Naive thymus-derived CD4-positive, alpha-beta T cell (primary cell): ENCODE measurements around the gene NKD1. TPM values are rescaled to one million over a fixed set of nuclear protein-coding genes. Genes with fewer than 3 reads are reported as not detected.
A peak's percentile ranks its signal among the peaks of the same experiment; 100 is the strongest.
"Not testable (repeated sequence)": the region's sequence is repeated elsewhere in the genome, so short reads cannot be mapped to it uniquely, and the experiment has no call there.

Source experiments
- ATAC-seq: fragments of 150-1000 bp; cut with Tn5 transposase; 2 replicates; pipeline ENCODE4 v1.10.0; 2021; ENCODE audit warnings: mild to moderate bottlenecking, moderate library complexity
- CTCF ChIA-PET: fragments of 350-600 bp; sonication (Branson Sonifier 250); formaldehyde crosslinking; loops from one replicate; lab custom pipeline; 2021; ENCODE audit warnings: antibody characterized with exemption; lab: Charles Lee
- POLR2A ChIA-PET: fragments of 350-600 bp; sonication (Branson Sonifier 250); formaldehyde crosslinking; loops from one replicate; lab custom pipeline; 2021; ENCODE audit warnings: antibody characterized with exemption, inconsistent platforms; lab: Charles Lee
- DNase-seq, 9 donors: peaks; one replicate each; pipeline versions ENCODE4 v3.0.0 to v3.0.0-alpha.2; 2020 to 2022; ENCODE audit warnings: mixed read lengths in 1 of 9
- H3K27ac ChIP-seq: one replicate; pipeline ENCODE4 v1.7.0; 2013; ENCODE audit warnings: mild to moderate bottlenecking, low read depth, low read length, moderate library complexity
- H3K27me3 ChIP-seq, 2 donors: one replicate each; pipeline ENCODE4 v1.7.0; 2013; ENCODE audit warnings: low read length in 2 of 2, mild to moderate bottlenecking in 2 of 2, moderate library complexity in 2 of 2; ENCODE audit not compliant: control insufficient read depth in 2 of 2, insufficient read depth in 2 of 2
- H3K36me3 ChIP-seq, 3 experiments: 1 replicate in 2 of 3; 2 replicates in 1 of 3; pipeline ENCODE4 v1.7.0; 2013; ENCODE audit warnings: low read length in 3 of 3, mild to moderate bottlenecking in 3 of 3, moderate library complexity in 1 of 3; ENCODE audit not compliant: insufficient read depth in 3 of 3, control insufficient read depth in 2 of 3
- H3K4me1 ChIP-seq, 2 donors: one replicate each; pipeline ENCODE4 v1.7.0; 2013; ENCODE audit warnings: low read length in 2 of 2, mild to moderate bottlenecking in 2 of 2, moderate library complexity in 1 of 2; ENCODE audit not compliant: control insufficient read depth in 2 of 2, insufficient read depth in 2 of 2
- H3K4me3 ChIP-seq: 2 replicates; pipeline ENCODE4 v1.7.0; 2013; ENCODE audit warnings: mild to moderate bottlenecking, low read length
- H3K9me3 ChIP-seq, 3 experiments: 1 replicate in 2 of 3; 2 replicates in 1 of 3; pipeline ENCODE4 v1.7.0; 2013; ENCODE audit warnings: low read length in 3 of 3; ENCODE audit not compliant: control insufficient read depth in 2 of 3
- H3K27ac Mint-ChIP-seq, 9 donors: one replicate each; pipeline ENCODE4 v1.8.0; 2020 to 2022; ENCODE audit warnings: mixed read lengths in 9 of 9, mild to moderate bottlenecking in 8 of 9, moderate library complexity in 5 of 9, inconsistent platforms in 2 of 9
- H3K27me3 Mint-ChIP-seq, 5 donors: one replicate each; pipeline ENCODE4 v1.8.0; 2021 to 2022; ENCODE audit warnings: mixed read lengths in 5 of 5, mild to moderate bottlenecking in 1 of 5
- H3K36me3 Mint-ChIP-seq, 5 donors: one replicate each; pipeline ENCODE4 v1.8.0; 2020 to 2022; ENCODE audit warnings: mixed read lengths in 5 of 5, mild to moderate bottlenecking in 3 of 5, inconsistent platforms in 1 of 5
- H3K4me1 Mint-ChIP-seq, 7 donors: one replicate each; pipeline ENCODE4 v1.8.0; 2020 to 2022; ENCODE audit warnings: mixed read lengths in 7 of 7, mild to moderate bottlenecking in 3 of 7, inconsistent platforms in 1 of 7
- H3K4me3 Mint-ChIP-seq, 10 donors: one replicate each; pipeline ENCODE4 v1.8.0; 2020 to 2022; ENCODE audit warnings: mild to moderate bottlenecking in 10 of 10, mixed read lengths in 10 of 10, moderate library complexity in 6 of 10, inconsistent platforms in 2 of 10
- H3K9me3 Mint-ChIP-seq, 11 donors: one replicate each; pipeline ENCODE4 v1.8.0; 2020 to 2022; ENCODE audit warnings: mixed read lengths in 11 of 11, mild to moderate bottlenecking in 4 of 11, inconsistent platforms in 1 of 11, moderate library complexity in 1 of 11
- intact Hi-C, 2 donors: fragments of 100-400 bp; cut with micrococcal nuclease; formaldehyde crosslinking; loops; one replicate each; pipeline ENCODE4 v1.15.1; 2023
- polyA plus RNA-seq, 2 donors: library from polyadenylated mRNA; unstranded; fragments of 300-500 nt; fragmentation: Illumina TruSeq; gene quantifications; one replicate each; pipeline ENCODE4 v1.2.3, GENCODE V29; 2021
- total RNA-seq, 6 experiments: library from RNA in 5 of 6; stranded (reverse) in 5 of 6; gene quantifications; 1 replicate in 5 of 6; 2 replicates in 1 of 6; pipeline ENCODE4 v1.2.3 and lab custom pipeline; 2021 to 2026

The NKD1 gene
- total and polyA plus RNA-seq, 7 experiments from 2014 or later: 0.36 to 7.9 (median 5.0) TPM

GRCh38 chr16:50534556-50534955, 13.6 kb upstream of the NKD1 start:
- H3K4me3 Mint-ChIP-seq: no peak overlapping the region
- H3K9me3 Mint-ChIP-seq: peaks cover 0 to 11% (median 6%) of the 10 kb centered on the region in 11 donors
- ATAC-seq: no peak
- ChIA-PET CTCF (no interaction called here), POLR2A (no interaction called here)
- Histone ChIP-seq H3K27me3 (no peaks in the 10 kb centered on the region), H3K9me3 (peaks cover 0 to 2% (median 0%) of the 10 kb centered on the region in 3 experiments), H3K4me1 (no peaks in the 10 kb centered on the region), H3K27ac (no peak overlapping the region), H3K36me3 (no peaks in the 10 kb centered on the region), H3K4me3 (no peak overlapping the region)
- no peak overlapping the region for H3K27ac Mint-ChIP-seq
- peak in 1 of 9 donors; percentile 4 for DNase-seq
- H3K27me3 Mint-ChIP-seq: peaks cover 0 to 8% (median 0%) of the 10 kb centered on the region in 5 donors
- H3K4me1 Mint-ChIP-seq: peaks cover 0 to 3% (median 0%) of the 10 kb centered on the region in 7 donors
- intact Hi-C loops: no loop called here
- H3K36me3 Mint-ChIP-seq: peaks cover 0 to 6% (median under 1%) of the 10 kb centered on the region in 5 donors

- Mint-ChIP-seq H3K27ac (no peak overlapping the region), H3K4me3 (no peak overlapping the region), H3K36me3 (peaks cover 0 to 4% (median 0%) of the 10 kb centered on the region in 5 donors), H3K9me3 (peaks cover 0 to 9% (median 5%) of the 10 kb centered on the region in 11 donors), H3K4me1 (peaks cover 0 to 3% (median 0%) of the 10 kb centered on the region in 7 donors), H3K27me3 (peaks cover 0 to 6% (median 0%) of the 10 kb centered on the region in 5 donors)
- H3K27me3 ChIP-seq: no peaks in the 10 kb centered on the region
- no peaks in the 10 kb centered on the region for H3K4me1 ChIP-seq
- no peak for DNase-seq
- H3K4me3 ChIP-seq: no peak overlapping the region
- intact Hi-C loops: no loop called here
- H3K27ac ChIP-seq: no peak overlapping the region
- ChIA-PET CTCF (no interaction called here), POLR2A (no interaction called here)
- no peaks in the 10 kb centered on the region for H3K36me3 ChIP-seq
- no peak for ATAC-seq
- H3K9me3 ChIP-seq: no peaks in the 10 kb centered on the region
These were observed 13.2 kb upstream of the NKD1 start for GRCh38 chr16:50534958-50535357.

- Mint-ChIP-seq H3K27me3 (peaks cover 0 to 7% (median 0%) of the 10 kb centered on the region in 5 donors), H3K9me3 (peaks cover 0 to 4% (median 0%) of the 10 kb centered on the region in 11 donors), H3K27ac (no peak overlapping the region), H3K4me1 (peaks cover 0 to 3% (median 0%) of the 10 kb centered on the region in 7 donors), H3K4me3 (no peak overlapping the region), H3K36me3 (no peaks in the 10 kb centered on the region)
- ChIA-PET CTCF (no interaction called here), POLR2A (interaction anchor here (1.7 kb wide), 1 partner anchor 54 kb away, joined by 3 read pairs; no protein-coding TSS in a partner anchor)
- ATAC-seq (no peak), DNase-seq (no peak)
- Histone ChIP-seq H3K4me3 (no peak overlapping the region), H3K9me3 (no peaks in the 10 kb centered on the region), H3K4me1 (no peaks in the 10 kb centered on the region), H3K27me3 (no peaks in the 10 kb centered on the region), H3K36me3 (no peaks in the 10 kb centered on the region), H3K27ac (no peak overlapping the region)
- intact Hi-C loops: no loop called here
These were observed 12.5 kb upstream of the NKD1 start for GRCh38 chr16:50535506-50536257.

GRCh38 chr16:50536258-50536645, 11.9 kb upstream of the NKD1 start:
- H3K27me3 Mint-ChIP-seq, H3K27ac ChIP-seq, H3K4me3 Mint-ChIP-seq, H3K9me3 ChIP-seq, ATAC-seq, H3K36me3 ChIP-seq, H3K4me1 Mint-ChIP-seq, H3K27ac Mint-ChIP-seq, H3K27me3 ChIP-seq, H3K36me3 Mint-ChIP-seq, H3K4me3 ChIP-seq, H3K4me1 ChIP-seq, DNase-seq, H3K9me3 Mint-ChIP-seq, intact Hi-C loops: not testable (repeated sequence)
- CTCF ChIA-PET: interaction anchor here (1.1 kb wide), 1 partner anchor 130 kb away, joined by 3 read pairs; no protein-coding TSS in a partner anchor
- POLR2A ChIA-PET: interaction anchor here (0.6 to 1.7 kb wide), 3 partner anchors 12 to 322 kb away, joined by 3 to 4 read pairs (median 3); partner anchors contain the start of gene NKD1

GRCh38 chr16:50537533-50538290, 10.5 kb upstream of the NKD1 start:
- no peak for ATAC-seq
- DNase-seq: no peak
- Histone ChIP-seq H3K4me1 (no peaks in the 10 kb centered on the region), H3K27me3 (no peaks in the 10 kb centered on the region), H3K27ac (no peak overlapping the region), H3K9me3 (no peaks in the 10 kb centered on the region), H3K36me3 (no peaks in the 10 kb centered on the region), H3K4me3 (no peak overlapping the region)
- ChIA-PET CTCF (interaction anchor here (0.5 kb wide), 2 partner anchors 268 to 543 kb away, joined by 3 to 4 read pairs; no protein-coding TSS in a partner anchor), POLR2A (interaction anchor here (1.1 kb wide), 1 partner anchor 10 kb away, joined by 4 read pairs; the partner anchor contains the start of gene NKD1)
- Mint-ChIP-seq H3K27me3 (peaks cover 0 to 14% (median 0%) of the 10 kb centered on the region in 5 donors), H3K27ac (no peak overlapping the region), H3K36me3 (no peaks in the 10 kb centered on the region), H3K4me3 (no peak overlapping the region), H3K9me3 (peaks cover 0 to 4% (median 0%) of the 10 kb centered on the region in 11 donors), H3K4me1 (peaks cover 0 to 4% (median 0%) of the 10 kb centered on the region in 7 donors)
- intact Hi-C loops: no loop called here

- no peak overlapping the region for H3K4me3 Mint-ChIP-seq
- Histone ChIP-seq H3K4me1 (no peaks in the 10 kb centered on the region), H3K27ac (no peak overlapping the region), H3K36me3 (no peaks in the 10 kb centered on the region), H3K9me3 (peaks cover 0 to 4% (median 0%) of the 10 kb centered on the region in 3 experiments), H3K4me3 (no peak overlapping the region), H3K27me3 (no peaks in the 10 kb centered on the region)
- ChIA-PET CTCF (no interaction called here), POLR2A (no interaction called here)
- H3K9me3 Mint-ChIP-seq: peaks cover 0 to 9% (median 2%) of the 10 kb centered on the region in 11 donors
- no peak for ATAC-seq
- DNase-seq: no peak
- H3K27ac Mint-ChIP-seq: no peak overlapping the region
- intact Hi-C loops: no loop called here
- peaks cover 0 to 21% (median 0%) of the 10 kb centered on the region in 5 donors for H3K27me3 Mint-ChIP-seq
- peaks cover 0 to 4% (median 0%) of the 10 kb centered on the region in 7 donors for H3K4me1 Mint-ChIP-seq
- H3K36me3 Mint-ChIP-seq: peaks cover 0 to 6% (median 0%) of the 10 kb centered on the region in 5 donors
These were observed 9.7 kb upstream of the NKD1 start for GRCh38 chr16:50538411-50539052.
